MM.1S (cell line): ENCODE results near the gene SMCO3.

Experiments
- EZH2 ChIP-seq: fragments of 300-600 bp; sonication (generic); optimal IDR thresholded peaks from 2 replicates; pipeline ENCODE3; 2017; ENCODE audit warnings: low read depth, mild to moderate bottlenecking, antibody characterized with exemption, low read length, mixed read lengths
- TF ChIP-seq, protein P1 (sequence below): fragments of 300-600 bp; sonication (generic); IDR thresholded peaks from 2 replicates; pipeline ENCODE4 v1.5.1; 2016; ENCODE audit warnings: antibody characterized with exemption, low read length, mixed read lengths

DNA sequence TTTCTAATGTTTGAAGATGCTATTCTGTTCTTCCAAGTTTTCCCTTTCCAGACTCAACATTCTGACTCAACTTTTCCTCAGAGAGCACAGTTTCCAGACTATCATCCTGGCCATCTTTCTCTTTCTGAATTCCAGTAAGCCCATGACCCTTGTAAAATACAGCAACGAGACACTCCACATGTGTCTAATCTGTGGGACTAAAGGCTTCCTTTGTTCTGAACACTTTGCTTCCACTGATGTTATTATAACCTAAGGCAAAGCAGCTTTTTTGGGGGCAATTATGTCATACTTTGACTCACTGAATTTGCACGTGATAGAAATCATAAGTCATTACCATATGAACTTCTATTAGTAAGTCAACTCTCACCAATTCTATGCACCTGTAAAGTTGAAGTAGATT is 35.7 kb upstream of the SMCO3 start:
- TF ChIP-seq, protein P1, sequence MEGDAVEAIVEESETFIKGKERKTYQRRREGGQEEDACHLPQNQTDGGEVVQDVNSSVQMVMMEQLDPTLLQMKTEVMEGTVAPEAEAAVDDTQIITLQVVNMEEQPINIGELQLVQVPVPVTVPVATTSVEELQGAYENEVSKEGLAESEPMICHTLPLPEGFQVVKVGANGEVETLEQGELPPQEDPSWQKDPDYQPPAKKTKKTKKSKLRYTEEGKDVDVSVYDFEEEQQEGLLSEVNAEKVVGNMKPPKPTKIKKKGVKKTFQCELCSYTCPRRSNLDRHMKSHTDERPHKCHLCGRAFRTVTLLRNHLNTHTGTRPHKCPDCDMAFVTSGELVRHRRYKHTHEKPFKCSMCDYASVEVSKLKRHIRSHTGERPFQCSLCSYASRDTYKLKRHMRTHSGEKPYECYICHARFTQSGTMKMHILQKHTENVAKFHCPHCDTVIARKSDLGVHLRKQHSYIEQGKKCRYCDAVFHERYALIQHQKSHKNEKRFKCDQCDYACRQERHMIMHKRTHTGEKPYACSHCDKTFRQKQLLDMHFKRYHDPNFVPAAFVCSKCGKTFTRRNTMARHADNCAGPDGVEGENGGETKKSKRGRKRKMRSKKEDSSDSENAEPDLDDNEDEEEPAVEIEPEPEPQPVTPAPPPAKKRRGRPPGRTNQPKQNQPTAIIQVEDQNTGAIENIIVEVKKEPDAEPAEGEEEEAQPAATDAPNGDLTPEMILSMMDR: no peak
- no peak for TF ChIP-seq EZH2
